ENCODE results near the gene RRP1B.
"Not testable (repeated sequence)": the region's sequence is repeated elsewhere in the genome, so short reads cannot be mapped to it uniquely, and the experiment has no call there.

Gene RRP1B

GRCh38 chr21:43701936-43702784, 42.8 kb downstream of the RRP1B start:
- DNase-seq (ENCODE audit: low spot score), result no peak

- no peak for DNase-seq (ENCODE audit: low spot score)
Measured at GRCh38 chr21:43702785-43703034, 43.4 kb downstream of the RRP1B start.

- no peak for DNase-seq (ENCODE audit: low spot score)
Measured at GRCh38 chr21:43703035-43703880, 43.9 kb downstream of the RRP1B start.

- DNase-seq (ENCODE audit: low spot score), result no peak
Measured at GRCh38 chr21:43707462-43707861, 48.1 kb downstream of the RRP1B start.

GRCh38 chr21:43708745-43709381, 49.5 kb downstream of the RRP1B start:
- no peak for DNase-seq (ENCODE audit: low spot score)

- DNase-seq (ENCODE audit: low spot score), result no peak
Measured at GRCh38 chr21:43712268-43712942, 53.0 kb downstream of the RRP1B start.

- not testable (repeated sequence) for DNase-seq (ENCODE audit: low spot score)
Measured at GRCh38 chr21:43713123-43713522, 53.8 kb downstream of the RRP1B start.

- DNase-seq (ENCODE audit: low spot score), result no peak
Measured at GRCh38 chr21:43716376-43717165, 57.2 kb downstream of the RRP1B start.

GRCh38 chr21:43717166-43717853, 58.0 kb downstream of the RRP1B start:
- no peak for DNase-seq (ENCODE audit: low spot score)

- DNase-seq (ENCODE audit: low spot score), result no peak
Measured at GRCh38 chr21:43717967-43718871, 58.9 kb downstream of the RRP1B start.

GRCh38 chr21:43718872-43719747, 59.8 kb downstream of the RRP1B start, which contains the start of gene PDXK:
Gene PDXK, plus strand, starts transcription at chr21:43719129. Its CDS starts 166 bp downstream, at chr21:43719295.
- DNase-seq (ENCODE audit: low spot score), result peak; percentile 92

- peak; percentile 51 for DNase-seq (ENCODE audit: low spot score)
Measured at GRCh38 chr21:43719748-43720538, 60.6 kb downstream of the RRP1B start.

- no peak for DNase-seq (ENCODE audit: low spot score)
Measured at GRCh38 chr21:43720539-43721166, 61.3 kb downstream of the RRP1B start.

- no peak for DNase-seq (ENCODE audit: low spot score)
Measured at GRCh38 chr21:43721206-43721605, 61.8 kb downstream of the RRP1B start.

GRCh38 chr21:43721939-43722338, 62.6 kb downstream of the RRP1B start:
- no peak for DNase-seq (ENCODE audit: low spot score)

- no peak for DNase-seq (ENCODE audit: low spot score)
Measured at GRCh38 chr21:43723648-43724047, 64.3 kb downstream of the RRP1B start.
